ENCODE results near the gene NDUFS2.

DNA sequence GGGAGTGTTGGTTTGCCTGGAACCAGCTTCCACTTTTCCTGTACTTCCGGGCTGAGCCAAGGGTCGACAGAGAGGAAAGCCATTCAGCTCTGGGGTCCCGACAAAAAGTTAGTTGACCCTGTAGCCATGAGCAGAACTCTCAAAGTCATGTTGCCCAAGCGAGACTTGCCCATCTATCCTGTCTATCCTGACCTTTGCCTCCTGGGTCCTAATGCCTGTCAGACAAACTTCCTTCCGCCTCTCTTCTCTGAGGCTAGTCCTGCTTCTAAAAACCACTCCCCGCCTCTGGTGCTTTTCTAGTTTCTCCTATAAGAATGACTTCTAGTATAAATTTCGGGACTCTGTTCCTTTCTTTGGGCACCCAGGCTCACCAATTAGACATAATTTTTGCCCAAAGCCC, 48.7 kb downstream of the NDUFS2 start:
- TF ChIP-seq, protein P1, sequence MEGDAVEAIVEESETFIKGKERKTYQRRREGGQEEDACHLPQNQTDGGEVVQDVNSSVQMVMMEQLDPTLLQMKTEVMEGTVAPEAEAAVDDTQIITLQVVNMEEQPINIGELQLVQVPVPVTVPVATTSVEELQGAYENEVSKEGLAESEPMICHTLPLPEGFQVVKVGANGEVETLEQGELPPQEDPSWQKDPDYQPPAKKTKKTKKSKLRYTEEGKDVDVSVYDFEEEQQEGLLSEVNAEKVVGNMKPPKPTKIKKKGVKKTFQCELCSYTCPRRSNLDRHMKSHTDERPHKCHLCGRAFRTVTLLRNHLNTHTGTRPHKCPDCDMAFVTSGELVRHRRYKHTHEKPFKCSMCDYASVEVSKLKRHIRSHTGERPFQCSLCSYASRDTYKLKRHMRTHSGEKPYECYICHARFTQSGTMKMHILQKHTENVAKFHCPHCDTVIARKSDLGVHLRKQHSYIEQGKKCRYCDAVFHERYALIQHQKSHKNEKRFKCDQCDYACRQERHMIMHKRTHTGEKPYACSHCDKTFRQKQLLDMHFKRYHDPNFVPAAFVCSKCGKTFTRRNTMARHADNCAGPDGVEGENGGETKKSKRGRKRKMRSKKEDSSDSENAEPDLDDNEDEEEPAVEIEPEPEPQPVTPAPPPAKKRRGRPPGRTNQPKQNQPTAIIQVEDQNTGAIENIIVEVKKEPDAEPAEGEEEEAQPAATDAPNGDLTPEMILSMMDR (IDR thresholded peaks at IDR 0.05 in 4 of 5, conservative IDR thresholded peaks at IDR 0.05 in 1 of 5) = no peak
- no peak for TF ChIP-seq POLR2A (IDR thresholded peaks at IDR 0.05)

Measured in gastrocnemius medialis (tissue), 4 donors.